ENCODE measurements around the gene CYRIA. TPM values are rescaled to one million over a fixed set of nuclear protein-coding genes. Genes with fewer than 3 reads are reported as not detected.

Gene CYRIA
- total RNA-seq, 4 donors from 2014 or later, result 0.42 to 5.1 (median 1.8) TPM

- DNase-seq, result no peak
- no peaks in the 10 kb centered on the region for H3K27me3 ChIP-seq
- H3K4me3 ChIP-seq, result no peak overlapping the region
- H3K36me3 ChIP-seq, result no peaks in the 10 kb centered on the region
- H3K4me1 ChIP-seq, result peaks cover 10 to 49% (median 15%) of the 10 kb centered on the region in 3 donors
- intact Hi-C loops (cut with DNase I), result no loop called here
- no peaks in the 10 kb centered on the region for H3K9me3 ChIP-seq
- no peak for TF ChIP-seq CTCF (IDR thresholded peaks at IDR 0.05)
- no peak for TF ChIP-seq POLR2A (IDR thresholded peaks at IDR 0.05)
- H3K27ac ChIP-seq, result no peak overlapping the region
- 64 to 66% methylated on average over 3 of the region's 3 CpGs for WGBS, 2 donors
Observed at GRCh38 chr2:16645775-16646559, 19.7 kb downstream of the CYRIA start.

- Histone ChIP-seq H3K4me1 (peaks cover 4 to 49% (median 6%) of the 10 kb centered on the region in 3 donors), H3K9me3 (no peaks in the 10 kb centered on the region), H3K4me3 (no peak overlapping the region), H3K27ac (no peak overlapping the region), H3K27me3 (no peaks in the 10 kb centered on the region), H3K36me3 (no peaks in the 10 kb centered on the region)
- intact Hi-C loops (cut with DNase I), result no loop called here
- no peak for DNase-seq
- WGBS, 2 donors, result 92 to 96% methylated on average over 7 of the region's 7 CpGs
- no peak for TF ChIP-seq POLR2A (IDR thresholded peaks at IDR 0.05)
- no peak for TF ChIP-seq CTCF (IDR thresholded peaks at IDR 0.05)
Observed at GRCh38 chr2:16645088-16645487, 20.5 kb downstream of the CYRIA start.

- H3K36me3 ChIP-seq, result no peaks in the 10 kb centered on the region
- H3K27me3 ChIP-seq, result no peaks in the 10 kb centered on the region
- TF ChIP-seq POLR2A (IDR thresholded peaks at IDR 0.05), result no peak
- no peak for TF ChIP-seq CTCF (IDR thresholded peaks at IDR 0.05)
- DNase-seq, result no peak
- H3K27ac ChIP-seq, result no peak overlapping the region
- H3K4me3 ChIP-seq, result no peak overlapping the region
- intact Hi-C loops (cut with DNase I), result no loop called here
- H3K4me1 ChIP-seq, result peaks cover 0 to 49% (median 2%) of the 10 kb centered on the region in 3 donors
- WGBS, 2 donors, result 81 to 90% methylated on average over 5 to 6 of the region's 6 CpGs
- H3K9me3 ChIP-seq, result no peaks in the 10 kb centered on the region
Observed at GRCh38 chr2:16644221-16644925, 21.3 kb downstream of the CYRIA start.

GRCh38 chr2:16643099-16643498 is 22.5 kb downstream of the CYRIA start:
- 14 to 22% methylated on average over 2 of the region's 2 CpGs for WGBS, 2 donors
- no peak for DNase-seq
- Histone ChIP-seq H3K4me1 (peaks cover 0 to 46% (median 0%) of the 10 kb centered on the region in 3 donors), H3K9me3 (no peaks in the 10 kb centered on the region), H3K27ac (no peak overlapping the region), H3K36me3 (no peaks in the 10 kb centered on the region), H3K27me3 (no peaks in the 10 kb centered on the region), H3K4me3 (no peak overlapping the region)
- intact Hi-C loops (cut with DNase I), result no loop called here
- no peak for TF ChIP-seq POLR2A (IDR thresholded peaks at IDR 0.05)
- TF ChIP-seq CTCF (IDR thresholded peaks at IDR 0.05), result no peak

- TF ChIP-seq POLR2A (IDR thresholded peaks at IDR 0.05) (no peak), CTCF (IDR thresholded peaks at IDR 0.05) (no peak)
Observed at GRCh38 chr2:16642088-16642487, 23.5 kb downstream of the CYRIA start.

More at GRCh38 chr2:16642088-16642487, 23.5 kb downstream of the CYRIA start:
- Histone ChIP-seq H3K27me3 (no peaks in the 10 kb centered on the region), H3K4me3 (no peak overlapping the region), H3K4me1 (peaks cover 0 to 46% (median 0%) of the 10 kb centered on the region in 3 donors), H3K27ac (no peak overlapping the region), H3K9me3 (no peaks in the 10 kb centered on the region), H3K36me3 (no peaks in the 10 kb centered on the region)
- intact Hi-C loops (cut with DNase I), result no loop called here
- no peak for DNase-seq
- WGBS, 2 donors, result 78 to 83% methylated on average over 3 of the region's 3 CpGs
